Measurements from ENCODE around the gene CCDC68. TPM values are rescaled to one million over a fixed set of nuclear protein-coding genes. Genes with fewer than 3 reads are reported as not detected.
"Not testable (repeated sequence)": the region's sequence is repeated elsewhere in the genome, so short reads cannot be mapped to it uniquely, and the experiment has no call there.

CCDC68 gene
- total RNA-seq, 1 experiment from 2014 or later, result 16.0 TPM

DNA sequence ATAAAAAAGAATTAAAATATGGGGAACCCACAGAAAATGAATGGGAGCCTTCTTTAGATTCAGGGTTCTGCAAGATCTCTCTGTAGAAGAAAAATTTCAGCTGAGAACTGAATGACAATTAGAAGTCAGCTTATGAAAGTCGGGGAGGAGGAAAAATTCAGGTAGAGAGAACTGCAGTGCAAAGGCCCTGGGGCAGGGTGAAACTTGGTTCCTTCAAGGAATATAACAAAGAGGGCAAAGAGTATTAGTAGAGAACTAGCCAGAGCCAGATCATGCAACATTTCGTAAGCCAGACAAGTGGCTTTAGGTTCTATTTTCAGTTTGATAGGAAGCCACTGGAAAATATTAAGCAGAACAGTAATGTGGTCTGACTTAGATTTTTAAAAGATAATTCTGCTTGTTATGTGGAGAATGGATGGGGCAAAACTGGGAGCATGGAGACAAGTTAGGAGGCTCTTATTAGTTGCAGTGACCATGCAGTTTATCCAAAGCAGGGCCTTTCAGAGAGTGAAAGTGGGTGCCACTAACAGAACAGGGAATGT, 103.1 kb downstream of the CCDC68 start:
- intact Hi-C loops (cut with micrococcal nuclease; ENCODE audit: unreplicated experiment), result loop anchor here (5.0 kb wide), 1 partner anchor 91 kb away; no protein-coding TSS in a partner anchor
- Mint-ChIP-seq H3K4me3 (ENCODE audit: low read depth, unreplicated experiment) (peak overlapping the region; percentile 64), H3K27me3 (ENCODE audit: unreplicated experiment) (no peaks in the 10 kb centered on the region), H3K27ac (ENCODE audit: unreplicated experiment) (peak overlapping the region; percentile 82), H3K4me1 (ENCODE audit: low read depth, unreplicated experiment) (peaks cover 78% of the 10 kb centered on the region), H3K9me3 (ENCODE audit: low read depth, unreplicated experiment) (no peaks in the 10 kb centered on the region), H3K36me3 (ENCODE audit: insufficient read depth, unreplicated experiment) (no peaks in the 10 kb centered on the region)
- no peak for DNase-seq
- BruUV-seq (replicated peaks), result no TSS peak
- CTCF ChIA-PET, result interaction anchor here (0.6 to 1.5 kb wide), 3 partner anchors 22 to 475 kb away, joined by 3 to 4 read pairs (median 3); no protein-coding TSS in a partner anchor
- TF ChIP-seq, protein P1, sequence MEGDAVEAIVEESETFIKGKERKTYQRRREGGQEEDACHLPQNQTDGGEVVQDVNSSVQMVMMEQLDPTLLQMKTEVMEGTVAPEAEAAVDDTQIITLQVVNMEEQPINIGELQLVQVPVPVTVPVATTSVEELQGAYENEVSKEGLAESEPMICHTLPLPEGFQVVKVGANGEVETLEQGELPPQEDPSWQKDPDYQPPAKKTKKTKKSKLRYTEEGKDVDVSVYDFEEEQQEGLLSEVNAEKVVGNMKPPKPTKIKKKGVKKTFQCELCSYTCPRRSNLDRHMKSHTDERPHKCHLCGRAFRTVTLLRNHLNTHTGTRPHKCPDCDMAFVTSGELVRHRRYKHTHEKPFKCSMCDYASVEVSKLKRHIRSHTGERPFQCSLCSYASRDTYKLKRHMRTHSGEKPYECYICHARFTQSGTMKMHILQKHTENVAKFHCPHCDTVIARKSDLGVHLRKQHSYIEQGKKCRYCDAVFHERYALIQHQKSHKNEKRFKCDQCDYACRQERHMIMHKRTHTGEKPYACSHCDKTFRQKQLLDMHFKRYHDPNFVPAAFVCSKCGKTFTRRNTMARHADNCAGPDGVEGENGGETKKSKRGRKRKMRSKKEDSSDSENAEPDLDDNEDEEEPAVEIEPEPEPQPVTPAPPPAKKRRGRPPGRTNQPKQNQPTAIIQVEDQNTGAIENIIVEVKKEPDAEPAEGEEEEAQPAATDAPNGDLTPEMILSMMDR (IDR thresholded peaks at IDR 0.05; ENCODE audit: unreplicated experiment), result no peak

DNA sequence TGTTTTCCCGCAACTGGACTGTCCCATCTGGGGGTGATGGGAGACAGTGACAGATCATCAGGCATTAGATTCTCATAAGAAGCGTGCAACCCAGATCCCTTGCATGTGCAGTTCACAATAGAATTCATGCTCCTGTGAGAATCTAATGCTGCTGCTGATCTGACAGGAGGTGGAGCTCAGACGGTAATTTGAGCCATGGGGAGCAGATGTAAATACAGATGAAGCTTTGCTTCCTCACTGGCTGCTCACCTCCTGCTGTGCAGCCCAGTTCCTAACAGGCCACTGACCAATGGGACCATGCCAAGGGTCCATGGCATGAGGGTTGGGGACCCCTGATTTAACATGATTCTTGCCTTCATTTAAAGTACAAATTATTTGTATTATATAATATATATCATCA, 104.2 kb downstream of the CCDC68 start:
- not testable (repeated sequence) for H3K36me3 Mint-ChIP-seq (ENCODE audit: insufficient read depth, unreplicated experiment); H3K27me3 Mint-ChIP-seq (ENCODE audit: unreplicated experiment); H3K9me3 Mint-ChIP-seq (ENCODE audit: low read depth, unreplicated experiment); H3K27ac Mint-ChIP-seq (ENCODE audit: unreplicated experiment); BruUV-seq (replicated peaks); H3K4me3 Mint-ChIP-seq (ENCODE audit: low read depth, unreplicated experiment)
- intact Hi-C loops (cut with micrococcal nuclease; ENCODE audit: unreplicated experiment), result loop anchor here (5.0 kb wide), 1 partner anchor 92 kb away; no protein-coding TSS in a partner anchor
- peak; percentile 37 for DNase-seq
- CTCF ChIA-PET, result interaction anchor here (0.6 to 1.5 kb wide), 3 partner anchors 18 to 95 kb away, joined by 3 to 4 read pairs (median 3); no protein-coding TSS in a partner anchor
- peaks cover 66% of the 10 kb centered on the region for H3K4me1 Mint-ChIP-seq (ENCODE audit: low read depth, unreplicated experiment)

DNA sequence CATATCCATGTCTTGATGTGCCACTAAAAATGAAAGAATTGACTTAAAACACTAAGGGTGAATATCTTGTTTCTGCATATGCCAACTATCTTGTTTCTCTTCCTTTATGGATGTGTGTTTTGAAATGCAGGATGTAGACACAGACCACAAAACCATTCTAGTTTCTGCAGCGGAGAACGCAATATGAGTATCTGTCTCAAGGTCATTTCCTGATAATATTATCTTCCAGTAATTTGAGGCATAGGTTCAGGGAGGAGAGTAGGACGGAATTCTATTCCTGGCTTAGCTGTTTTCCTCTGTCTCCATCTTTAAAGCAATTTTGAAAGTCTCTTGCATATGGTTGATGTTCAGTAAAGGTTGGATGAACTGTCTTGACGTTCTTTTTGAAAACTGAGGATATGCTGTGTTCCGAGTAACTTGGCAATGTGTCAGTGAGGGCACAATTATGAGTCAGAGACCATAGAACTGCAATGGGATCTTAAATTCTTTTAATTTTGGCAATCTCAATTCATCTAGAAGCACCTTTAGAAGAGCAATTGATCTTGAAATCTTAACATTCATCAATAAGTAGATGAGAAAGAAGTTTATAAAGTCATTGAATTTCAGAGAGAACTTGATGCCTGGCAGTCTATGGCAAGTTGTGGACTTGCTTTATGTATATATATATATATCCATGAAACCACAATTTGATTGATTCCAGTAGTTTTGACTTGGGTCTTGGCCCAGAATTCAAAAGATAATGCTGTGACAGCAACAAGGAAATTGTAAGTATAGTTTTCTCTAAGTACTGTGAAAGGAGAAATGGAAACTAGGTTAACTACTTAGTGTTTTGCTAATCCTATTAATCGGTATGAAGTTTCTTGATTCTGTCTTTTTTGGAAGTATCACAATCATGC, 106.2 kb downstream of the CCDC68 start:
- no TSS peak for BruUV-seq (replicated peaks)
- Mint-ChIP-seq H3K4me3 (ENCODE audit: low read depth, unreplicated experiment) (no peak overlapping the region), H3K36me3 (ENCODE audit: insufficient read depth, unreplicated experiment) (no peaks in the 10 kb centered on the region), H3K27ac (ENCODE audit: unreplicated experiment) (peak overlapping the region; percentile 34), H3K9me3 (ENCODE audit: low read depth, unreplicated experiment) (no peaks in the 10 kb centered on the region), H3K4me1 (ENCODE audit: low read depth, unreplicated experiment) (peaks cover 52% of the 10 kb centered on the region), H3K27me3 (ENCODE audit: unreplicated experiment) (no peaks in the 10 kb centered on the region)
- CTCF ChIA-PET, result no interaction called here
- TF ChIP-seq, protein P1 (IDR thresholded peaks at IDR 0.05; ENCODE audit: unreplicated experiment), result no peak
- DNase-seq, result no peak
- intact Hi-C loops (cut with micrococcal nuclease; ENCODE audit: unreplicated experiment), result no loop called here

Other genes with a start within 250 kb of the CCDC68 start
- gene RAB27B, start 131.0 kb downstream of the CCDC68 start, total RNA-seq (2022), result 38.3 and 60.6 TPM in 2 replicates